ENCODE measurements around the gene IGLON5. TPM values are rescaled to one million over a fixed set of nuclear protein-coding genes. Genes with fewer than 3 reads are reported as not detected.

Gene IGLON5
- total and polyA plus RNA-seq, 2 experiments from 2014 or later = 5.0 to 29.1 TPM

DNA sequence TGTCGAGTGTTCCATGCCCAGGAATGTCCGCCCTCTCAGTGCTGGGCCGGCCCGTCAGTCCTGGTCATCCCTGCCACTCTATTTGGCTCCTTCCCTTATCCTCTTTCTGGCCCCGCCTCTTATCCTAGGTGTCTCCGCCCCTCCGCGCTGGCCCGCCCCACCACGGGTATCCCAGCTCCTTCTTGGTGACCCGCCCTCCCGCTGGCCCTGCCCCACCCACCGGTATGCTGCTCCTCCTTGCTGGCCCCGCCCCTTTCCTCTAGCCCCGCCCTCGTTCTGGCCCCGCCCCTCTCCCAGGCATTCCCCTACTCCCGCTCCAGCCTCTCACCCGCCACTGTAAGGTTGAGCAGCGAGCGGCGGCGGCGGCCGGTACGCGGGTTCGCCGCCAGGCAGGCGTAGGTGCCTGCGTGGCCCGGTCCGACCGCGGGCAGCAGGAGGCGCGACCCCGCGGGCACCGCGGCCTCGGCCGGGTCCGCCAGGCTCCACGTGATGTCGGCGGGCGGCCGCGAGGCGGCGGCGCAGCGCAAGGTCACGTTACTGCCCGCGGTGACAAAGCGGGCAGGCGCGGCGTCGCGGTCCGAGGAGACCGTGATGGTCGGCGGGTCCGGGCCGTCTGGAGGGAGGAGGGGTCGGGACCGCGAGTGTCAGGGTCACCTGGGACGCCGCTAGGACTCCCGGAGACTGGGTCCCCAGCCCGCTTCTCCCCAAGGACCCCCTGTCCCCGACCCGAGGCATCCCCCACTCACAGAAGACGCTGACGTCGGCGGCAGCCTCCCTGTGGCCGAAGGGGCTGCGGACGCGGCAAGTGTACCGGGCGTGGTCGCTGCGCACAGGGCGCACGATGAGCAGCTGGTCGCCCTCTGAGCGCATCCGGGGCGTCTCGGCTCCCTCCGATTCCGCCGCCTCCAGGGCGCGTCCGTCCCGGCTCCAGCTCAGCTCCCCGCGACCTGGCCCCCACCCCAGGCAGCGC is 28.5 kb downstream of the IGLON5 start:
- H3K4me1 ChIP-seq (ENCODE audit: insufficient read depth) = peaks cover 24% of the 10 kb centered on the region
- peak overlapping the region; percentile 77 for H2AFZ ChIP-seq

More for the DNA sequence above, 28.5 kb downstream of the IGLON5 start:
- peaks cover 7% of the 10 kb centered on the region for H3K36me3 Mint-ChIP-seq (ENCODE audit: low read depth)
- peak overlapping the region; percentile 88 for H3K4me3 Mint-ChIP-seq
- TF ChIP-seq EZH2phosphoT487 (IDR thresholded peaks at IDR 0.05; ENCODE audit: unreplicated experiment) (no peak), EZH2 (IDR thresholded peaks at IDR 0.05; ENCODE audit: low read depth, unreplicated experiment) (no peak), ZNF331 (CRISPR knock-in tag; IDR thresholded peaks at IDR 0.05; ENCODE audit: low read depth) (no peak), CREB1 (CRISPR knock-in tag; IDR thresholded peaks at IDR 0.05; ENCODE audit: low read depth) (peak; percentile 41; the same call in 1 of the 2 replicates), POLR2AphosphoS5 (IDR thresholded peaks at IDR 0.05; ENCODE audit: low read depth) (peak; percentile 74), JUNB (IDR thresholded peaks at IDR 0.05; ENCODE audit: unreplicated experiment) (no peak), NANOG (IDR thresholded peaks at IDR 0.05; ENCODE audit: borderline replicate concordance) (no peak), STAT1 (IDR thresholded peaks at IDR 0.05; ENCODE audit: unreplicated experiment) (no peak), ZNF114 (CRISPR knock-in tag; IDR thresholded peaks at IDR 0.05) (no peak)
- TF ChIP-seq, protein P1, sequence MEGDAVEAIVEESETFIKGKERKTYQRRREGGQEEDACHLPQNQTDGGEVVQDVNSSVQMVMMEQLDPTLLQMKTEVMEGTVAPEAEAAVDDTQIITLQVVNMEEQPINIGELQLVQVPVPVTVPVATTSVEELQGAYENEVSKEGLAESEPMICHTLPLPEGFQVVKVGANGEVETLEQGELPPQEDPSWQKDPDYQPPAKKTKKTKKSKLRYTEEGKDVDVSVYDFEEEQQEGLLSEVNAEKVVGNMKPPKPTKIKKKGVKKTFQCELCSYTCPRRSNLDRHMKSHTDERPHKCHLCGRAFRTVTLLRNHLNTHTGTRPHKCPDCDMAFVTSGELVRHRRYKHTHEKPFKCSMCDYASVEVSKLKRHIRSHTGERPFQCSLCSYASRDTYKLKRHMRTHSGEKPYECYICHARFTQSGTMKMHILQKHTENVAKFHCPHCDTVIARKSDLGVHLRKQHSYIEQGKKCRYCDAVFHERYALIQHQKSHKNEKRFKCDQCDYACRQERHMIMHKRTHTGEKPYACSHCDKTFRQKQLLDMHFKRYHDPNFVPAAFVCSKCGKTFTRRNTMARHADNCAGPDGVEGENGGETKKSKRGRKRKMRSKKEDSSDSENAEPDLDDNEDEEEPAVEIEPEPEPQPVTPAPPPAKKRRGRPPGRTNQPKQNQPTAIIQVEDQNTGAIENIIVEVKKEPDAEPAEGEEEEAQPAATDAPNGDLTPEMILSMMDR (conservative IDR thresholded peaks at IDR 0.05; ENCODE audit: low read depth in 2 of 2) = peak in 1 of 2 experiments; percentile 36; a peak in 2 of 4 replicates
- TF ChIP-seq, protein P2, sequence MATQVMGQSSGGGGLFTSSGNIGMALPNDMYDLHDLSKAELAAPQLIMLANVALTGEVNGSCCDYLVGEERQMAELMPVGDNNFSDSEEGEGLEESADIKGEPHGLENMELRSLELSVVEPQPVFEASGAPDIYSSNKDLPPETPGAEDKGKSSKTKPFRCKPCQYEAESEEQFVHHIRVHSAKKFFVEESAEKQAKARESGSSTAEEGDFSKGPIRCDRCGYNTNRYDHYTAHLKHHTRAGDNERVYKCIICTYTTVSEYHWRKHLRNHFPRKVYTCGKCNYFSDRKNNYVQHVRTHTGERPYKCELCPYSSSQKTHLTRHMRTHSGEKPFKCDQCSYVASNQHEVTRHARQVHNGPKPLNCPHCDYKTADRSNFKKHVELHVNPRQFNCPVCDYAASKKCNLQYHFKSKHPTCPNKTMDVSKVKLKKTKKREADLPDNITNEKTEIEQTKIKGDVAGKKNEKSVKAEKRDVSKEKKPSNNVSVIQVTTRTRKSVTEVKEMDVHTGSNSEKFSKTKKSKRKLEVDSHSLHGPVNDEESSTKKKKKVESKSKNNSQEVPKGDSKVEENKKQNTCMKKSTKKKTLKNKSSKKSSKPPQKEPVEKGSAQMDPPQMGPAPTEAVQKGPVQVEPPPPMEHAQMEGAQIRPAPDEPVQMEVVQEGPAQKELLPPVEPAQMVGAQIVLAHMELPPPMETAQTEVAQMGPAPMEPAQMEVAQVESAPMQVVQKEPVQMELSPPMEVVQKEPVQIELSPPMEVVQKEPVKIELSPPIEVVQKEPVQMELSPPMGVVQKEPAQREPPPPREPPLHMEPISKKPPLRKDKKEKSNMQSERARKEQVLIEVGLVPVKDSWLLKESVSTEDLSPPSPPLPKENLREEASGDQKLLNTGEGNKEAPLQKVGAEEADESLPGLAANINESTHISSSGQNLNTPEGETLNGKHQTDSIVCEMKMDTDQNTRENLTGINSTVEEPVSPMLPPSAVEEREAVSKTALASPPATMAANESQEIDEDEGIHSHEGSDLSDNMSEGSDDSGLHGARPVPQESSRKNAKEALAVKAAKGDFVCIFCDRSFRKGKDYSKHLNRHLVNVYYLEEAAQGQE (IDR thresholded peaks at IDR 0.05; ENCODE audit: unreplicated experiment) = peak; percentile 22
- TF ChIP-seq, protein P3, sequence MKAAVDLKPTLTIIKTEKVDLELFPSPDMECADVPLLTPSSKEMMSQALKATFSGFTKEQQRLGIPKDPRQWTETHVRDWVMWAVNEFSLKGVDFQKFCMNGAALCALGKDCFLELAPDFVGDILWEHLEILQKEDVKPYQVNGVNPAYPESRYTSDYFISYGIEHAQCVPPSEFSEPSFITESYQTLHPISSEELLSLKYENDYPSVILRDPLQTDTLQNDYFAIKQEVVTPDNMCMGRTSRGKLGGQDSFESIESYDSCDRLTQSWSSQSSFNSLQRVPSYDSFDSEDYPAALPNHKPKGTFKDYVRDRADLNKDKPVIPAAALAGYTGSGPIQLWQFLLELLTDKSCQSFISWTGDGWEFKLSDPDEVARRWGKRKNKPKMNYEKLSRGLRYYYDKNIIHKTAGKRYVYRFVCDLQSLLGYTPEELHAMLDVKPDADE (IDR thresholded peaks at IDR 0.05) = peak; percentile 19; the same call in 1 of the 2 replicates
- TF ChIP-seq, protein P4, sequence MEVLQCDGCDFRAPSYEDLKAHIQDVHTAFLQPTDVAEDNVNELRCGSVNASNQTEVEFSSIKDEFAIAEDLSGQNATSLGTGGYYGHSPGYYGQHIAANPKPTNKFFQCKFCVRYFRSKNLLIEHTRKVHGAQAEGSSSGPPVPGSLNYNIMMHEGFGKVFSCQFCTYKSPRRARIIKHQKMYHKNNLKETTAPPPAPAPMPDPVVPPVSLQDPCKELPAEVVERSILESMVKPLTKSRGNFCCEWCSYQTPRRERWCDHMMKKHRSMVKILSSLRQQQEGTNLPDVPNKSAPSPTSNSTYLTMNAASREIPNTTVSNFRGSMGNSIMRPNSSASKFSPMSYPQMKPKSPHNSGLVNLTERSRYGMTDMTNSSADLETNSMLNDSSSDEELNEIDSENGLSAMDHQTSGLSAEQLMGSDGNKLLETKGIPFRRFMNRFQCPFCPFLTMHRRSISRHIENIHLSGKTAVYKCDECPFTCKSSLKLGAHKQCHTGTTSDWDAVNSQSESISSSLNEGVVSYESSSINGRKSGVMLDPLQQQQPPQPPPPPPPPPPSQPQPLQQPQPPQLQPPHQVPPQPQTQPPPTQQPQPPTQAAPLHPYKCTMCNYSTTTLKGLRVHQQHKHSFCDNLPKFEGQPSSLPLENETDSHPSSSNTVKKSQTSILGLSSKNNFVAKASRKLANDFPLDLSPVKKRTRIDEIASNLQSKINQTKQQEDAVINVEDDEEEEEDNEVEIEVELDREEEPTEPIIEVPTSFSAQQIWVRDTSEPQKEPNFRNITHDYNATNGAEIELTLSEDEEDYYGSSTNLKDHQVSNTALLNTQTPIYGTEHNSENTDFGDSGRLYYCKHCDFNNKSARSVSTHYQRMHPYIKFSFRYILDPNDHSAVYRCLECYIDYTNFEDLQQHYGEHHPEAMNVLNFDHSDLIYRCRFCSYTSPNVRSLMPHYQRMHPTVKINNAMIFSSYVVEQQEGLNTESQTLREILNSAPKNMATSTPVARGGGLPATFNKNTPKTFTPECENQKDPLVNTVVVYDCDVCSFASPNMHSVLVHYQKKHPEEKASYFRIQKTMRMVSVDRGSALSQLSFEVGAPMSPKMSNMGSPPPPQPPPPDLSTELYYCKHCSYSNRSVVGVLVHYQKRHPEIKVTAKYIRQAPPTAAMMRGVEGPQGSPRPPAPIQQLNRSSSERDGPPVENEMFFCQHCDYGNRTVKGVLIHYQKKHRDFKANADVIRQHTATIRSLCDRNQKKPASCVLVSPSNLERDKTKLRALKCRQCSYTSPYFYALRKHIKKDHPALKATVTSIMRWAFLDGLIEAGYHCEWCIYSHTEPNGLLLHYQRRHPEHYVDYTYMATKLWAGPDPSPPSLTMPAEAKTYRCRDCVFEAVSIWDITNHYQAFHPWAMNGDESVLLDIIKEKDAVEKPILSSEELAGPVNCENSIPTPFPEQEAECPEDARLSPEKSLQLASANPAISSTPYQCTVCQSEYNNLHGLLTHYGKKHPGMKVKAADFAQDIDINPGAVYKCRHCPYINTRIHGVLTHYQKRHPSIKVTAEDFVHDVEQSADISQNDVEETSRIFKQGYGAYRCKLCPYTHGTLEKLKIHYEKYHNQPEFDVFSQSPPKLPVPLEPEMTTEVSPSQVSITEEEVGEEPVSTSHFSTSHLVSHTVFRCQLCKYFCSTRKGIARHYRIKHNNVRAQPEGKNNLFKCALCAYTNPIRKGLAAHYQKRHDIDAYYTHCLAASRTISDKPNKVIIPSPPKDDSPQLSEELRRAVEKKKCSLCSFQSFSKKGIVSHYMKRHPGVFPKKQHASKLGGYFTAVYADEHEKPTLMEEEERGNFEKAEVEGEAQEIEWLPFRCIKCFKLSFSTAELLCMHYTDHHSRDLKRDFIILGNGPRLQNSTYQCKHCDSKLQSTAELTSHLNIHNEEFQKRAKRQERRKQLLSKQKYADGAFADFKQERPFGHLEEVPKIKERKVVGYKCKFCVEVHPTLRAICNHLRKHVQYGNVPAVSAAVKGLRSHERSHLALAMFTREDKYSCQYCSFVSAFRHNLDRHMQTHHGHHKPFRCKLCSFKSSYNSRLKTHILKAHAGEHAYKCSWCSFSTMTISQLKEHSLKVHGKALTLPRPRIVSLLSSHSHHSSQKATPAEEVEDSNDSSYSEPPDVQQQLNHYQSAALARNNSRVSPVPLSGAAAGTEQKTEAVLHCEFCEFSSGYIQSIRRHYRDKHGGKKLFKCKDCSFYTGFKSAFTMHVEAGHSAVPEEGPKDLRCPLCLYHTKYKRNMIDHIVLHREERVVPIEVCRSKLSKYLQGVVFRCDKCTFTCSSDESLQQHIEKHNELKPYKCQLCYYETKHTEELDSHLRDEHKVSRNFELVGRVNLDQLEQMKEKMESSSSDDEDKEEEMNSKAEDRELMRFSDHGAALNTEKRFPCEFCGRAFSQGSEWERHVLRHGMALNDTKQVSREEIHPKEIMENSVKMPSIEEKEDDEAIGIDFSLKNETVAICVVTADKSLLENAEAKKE (CRISPR knock-in tag; IDR thresholded peaks at IDR 0.05) = no peak
- peak overlapping the region; percentile 96 for H3K27ac Mint-ChIP-seq
- peak; percentile 77 for ATAC-seq
- Histone ChIP-seq H3K27ac (ENCODE audit: low read depth) (peak overlapping the region; percentile 71), H3K79me2 (replicated peaks; ENCODE audit: insufficient read depth) (no peaks in the 10 kb centered on the region), H3K4me2 (peak overlapping the region; percentile 88), H4K20me1 (replicated peaks; ENCODE audit: insufficient read depth) (no peaks in the 10 kb centered on the region), H3K4me3 (peak overlapping the region; percentile 62), H3K27me3 (ENCODE audit: insufficient read depth) (peaks cover 16% of the 10 kb centered on the region), H3K36me3 (ENCODE audit: insufficient read depth) (no peaks in the 10 kb centered on the region), H3K9me2 (ENCODE audit: insufficient read depth) (no peaks in the 10 kb centered on the region), H3F3A (replicated peaks; ENCODE audit: low read depth) (no peaks in the 10 kb centered on the region)
- peaks cover 28% of the 10 kb centered on the region for H3K4me1 Mint-ChIP-seq
- H3K27me3 Mint-ChIP-seq (ENCODE audit: insufficient read depth, low read depth, poor library complexity) = peaks cover 24% of the 10 kb centered on the region
- peak; percentile 99 for DNase-seq (ENCODE audit: low spot score)
- no peaks in the 10 kb centered on the region for H3K9me3 Mint-ChIP-seq

Data from GM23338 (cell line).